ENCODE data around the gene AVPI1.
"Not testable (repeated sequence)": the region's sequence is repeated elsewhere in the genome, so short reads cannot be mapped to it uniquely, and the experiment has no call there.

Gene AVPI1

GRCh38 chr10:97642471-97643159 is 44.4 kb downstream of the AVPI1 start:
- DNase-seq (ENCODE audit: low read depth in 1 of 2, low spot score in 1 of 2): not testable (repeated sequence)

GRCh38 chr10:97640868-97641811 is 45.9 kb downstream of the AVPI1 start:
- peak in 1 of 2 donors; percentile 13 for DNase-seq (ENCODE audit: low read depth in 1 of 2, low spot score in 1 of 2)

GRCh38 chr10:97640174-97640867 is 46.7 kb downstream of the AVPI1 start, which contains the start of gene PI4K2A:
Gene PI4K2A, plus strand, starts transcription at chr10:97640671. Its CDS starts 72 bp downstream, at chr10:97640743.
- DNase-seq (ENCODE audit: low read depth in 1 of 2, low spot score in 1 of 2): peak; percentile 97 to 99

GRCh38 chr10:97639090-97639489 is 48.0 kb downstream of the AVPI1 start:
- not testable (repeated sequence) for DNase-seq (ENCODE audit: low read depth in 1 of 2, low spot score in 1 of 2)

- no peak for DNase-seq (ENCODE audit: low read depth in 1 of 2, low spot score in 1 of 2)
Observed at GRCh38 chr10:97635577-97635976, 51.5 kb downstream of the AVPI1 start.

GRCh38 chr10:97633921-97634320 is 53.1 kb downstream of the AVPI1 start:
- DNase-seq (ENCODE audit: low read depth in 1 of 2, low spot score in 1 of 2): no peak

- DNase-seq (ENCODE audit: low read depth in 1 of 2, low spot score in 1 of 2): peak; percentile 82 to 86
Observed at GRCh38 chr10:97632949-97633884, 53.8 kb downstream of the AVPI1 start, which contains the start of gene MORN4. Gene MORN4, minus strand, starts transcription at chr10:97633500. Its CDS starts 13,847 bp downstream, at chr10:97619653.

- no peak for DNase-seq (ENCODE audit: low read depth in 1 of 2, low spot score in 1 of 2)
Observed at GRCh38 chr10:97631098-97631497, 55.9 kb downstream of the AVPI1 start.

- no peak for DNase-seq (ENCODE audit: low read depth in 1 of 2, low spot score in 1 of 2)
Observed at GRCh38 chr10:97629289-97629688, 57.8 kb downstream of the AVPI1 start.

GRCh38 chr10:97628228-97628627 is 58.8 kb downstream of the AVPI1 start:
- DNase-seq (ENCODE audit: low read depth in 1 of 2, low spot score in 1 of 2): no peak

- DNase-seq (ENCODE audit: low read depth in 1 of 2, low spot score in 1 of 2): no peak
Observed at GRCh38 chr10:97627731-97628130, 59.3 kb downstream of the AVPI1 start.
